H1 (cell line): ENCODE data around the gene SLC66A1. TPM values are rescaled to one million over a fixed set of nuclear protein-coding genes. Genes with fewer than 3 reads are reported as not detected.

Source experiments
- BACH1 ChIP-seq: IDR thresholded peaks from 2 replicates; pipeline ENCODE4 v1.6.1; 2012; ENCODE audit warnings: low read length, improper control_type of control experiment
- MAFK ChIP-seq: IDR thresholded peaks from 2 replicates; pipeline ENCODE4 v1.6.1; 2012; ENCODE audit warnings: low read depth, mild to moderate bottlenecking, improper control_type of control experiment, low read length
- NRF1 ChIP-seq: IDR thresholded peaks from 2 replicates; pipeline ENCODE4 v1.6.1; 2011; ENCODE audit warnings: mild to moderate bottlenecking, low read depth, low read length, improper control_type of control experiment
- TCF12 ChIP-seq: IDR thresholded peaks from 2 replicates; pipeline ENCODE4 v1.6.1; 2011; ENCODE audit warnings: low read depth, mild to moderate bottlenecking, low read length
- polyA plus RNA-seq, 7 experiments: library from polyadenylated mRNA; depleted of rRNA in 3 of 7; stranded (reverse) in 5 of 7; unstranded in 2 of 7; fragments of >200 nt in 5 of 7; fragments of 200-250 nt in 2 of 7; gene quantifications; 1 replicate in 5 of 7; 2 replicates in 1 of 7; 4 replicates in 1 of 7; pipeline versions ENCODE4 v1.2.1 to v1.2.3, GENCODE V29; 2011 to 2013; ENCODE audit warnings: missing spikeins in 2 of 7, mixed read lengths in 2 of 7
- total RNA-seq: library from RNA; stranded (reverse); fragmentation: NEBNext Ultra II Directional; extraction: Animal tissue kit (Norgen Biotek cat#: 25700); gene quantifications from 2 replicates; pipeline ENCODE4 v1.2.1, GENCODE V29; 2021

Gene SLC66A1
- total and polyA plus RNA-seq, 2 of the 8 experiments (the other 6 are each of a cell fraction or from before 2014, with no cell fraction given): 16.8 to 27.9 TPM

DNA sequence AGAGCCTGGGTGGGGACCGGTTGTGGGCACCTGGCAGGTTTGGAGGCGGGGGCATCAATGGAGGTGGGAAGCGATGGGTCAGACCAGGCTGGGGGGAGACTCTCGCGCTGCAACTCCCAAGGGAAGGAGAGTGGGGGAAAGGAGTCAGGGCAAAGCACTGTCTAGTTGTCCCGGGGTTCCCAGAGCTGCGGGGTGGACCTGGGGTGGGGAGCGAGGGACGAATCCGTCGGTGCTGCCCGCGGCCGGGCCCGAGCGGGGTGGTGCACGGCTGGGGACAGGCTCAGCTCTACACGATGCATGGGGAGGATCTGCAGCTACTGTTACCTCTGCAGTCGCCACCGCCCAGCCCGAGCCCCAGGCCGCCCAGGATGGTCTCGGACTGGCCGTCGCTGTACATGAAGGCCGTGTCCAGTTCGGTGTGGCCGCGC, 609 bp upstream of the SLC66A1 start (continued):
- TF ChIP-seq NRF1: no peak
- TF ChIP-seq BACH1: no peak
- no peak for TF ChIP-seq TCF12
- no peak for TF ChIP-seq MAFK
